CD14-positive monocyte (primary cell): Measurements from ENCODE around the gene SNX9. TPM values are rescaled to one million over a fixed set of nuclear protein-coding genes. Genes with fewer than 3 reads are reported as not detected.

Experiments used
- DNase-seq, 3 donors: peaks; one replicate each; pipeline ENCODE4 v3.0.0-alpha.2; 2011 to 2022
- H2AFZ ChIP-seq: 2 replicates; pipeline ENCODE4 v1.6.0; 2012; ENCODE audit warnings: mild to moderate bottlenecking, low read depth, low read length, inconsistent platforms; ENCODE audit not compliant: insufficient read depth, poor library complexity, severe bottlenecking
- H3K27ac ChIP-seq, 2 donors: 1 replicate in 1 of 2; 2 replicates in 1 of 2; pipeline ENCODE4 v1.5.1; 2012 to 2013; ENCODE audit warnings: low read length in 2 of 2, control low read depth in 1 of 2, inconsistent platforms in 1 of 2, low read depth in 1 of 2, mild to moderate bottlenecking in 1 of 2
- H3K27me3 ChIP-seq, 2 donors: one replicate each; pipeline versions ENCODE4 v1.6.0 to v1.6.1; 2011 to 2013; ENCODE audit warnings: low read length in 2 of 2; ENCODE audit not compliant: control insufficient read depth in 2 of 2, insufficient read depth in 2 of 2
- H3K36me3 ChIP-seq, 2 donors: replicated peaks in 1 of 2; 1 replicate in 1 of 2; 2 replicates in 1 of 2; pipeline versions ENCODE4 v1.5.1 to v1.6.1; 2012 to 2013; ENCODE audit warnings: low read length in 2 of 2, control low read depth in 1 of 2, inconsistent platforms in 1 of 2, mild to moderate bottlenecking in 1 of 2; ENCODE audit not compliant: insufficient read depth in 2 of 2, control insufficient read depth in 1 of 2
- H3K4me1 ChIP-seq, 2 donors: 1 replicate in 1 of 2; 2 replicates in 1 of 2; pipeline versions ENCODE4 v1.5.1 to v1.6.1; 2012 to 2013; ENCODE audit warnings: low read length in 2 of 2, control low read depth in 1 of 2, inconsistent platforms in 1 of 2, mild to moderate bottlenecking in 1 of 2, moderate library complexity in 1 of 2; ENCODE audit not compliant: insufficient read depth in 2 of 2, control insufficient read depth in 1 of 2
- H3K4me2 ChIP-seq: replicated peaks from 2 replicates; pipeline ENCODE3; 2012; ENCODE audit warnings: low read length, moderate library complexity, mild to moderate bottlenecking; ENCODE audit not compliant: poor library complexity, severe bottlenecking; ENCODE audit errors: extremely low read depth
- H3K4me3 ChIP-seq, 3 experiments: fragments of 200-600 bp in 1 of 3; sonication (generic) in 1 of 3; replicated peaks in 1 of 3; 1 replicate in 2 of 3; 2 replicates in 1 of 3; pipeline ENCODE4 v1.5.1; 2011 to 2013; ENCODE audit warnings: low read length in 3 of 3, mild to moderate bottlenecking in 3 of 3, control low read depth in 2 of 3, low read depth in 2 of 3, inconsistent platforms in 1 of 3, moderate library complexity in 1 of 3
- H3K79me2 ChIP-seq: 2 replicates; pipeline ENCODE4 v1.6.0; 2012; ENCODE audit warnings: mild to moderate bottlenecking, control low read depth, inconsistent platforms, low read length, moderate library complexity; ENCODE audit not compliant: insufficient read depth
- H3K9ac ChIP-seq: 2 replicates; pipeline ENCODE4 v1.6.0; 2017; ENCODE audit warnings: low read length, mild to moderate bottlenecking; ENCODE audit not compliant: insufficient read depth, poor library complexity, severe bottlenecking
- H3K9me3 ChIP-seq, 2 donors: replicated peaks in 1 of 2; 1 replicate in 1 of 2; 2 replicates in 1 of 2; pipeline versions ENCODE4 v1.5.1 to v1.6.1; 2012 to 2013; ENCODE audit warnings: low read length in 2 of 2, control low read depth in 1 of 2; ENCODE audit not compliant: control insufficient read depth in 1 of 2, insufficient read depth in 1 of 2
- H4K20me1 ChIP-seq: 2 replicates; pipeline ENCODE4 v1.6.0; 2012; ENCODE audit warnings: mild to moderate bottlenecking, low read length, control low read depth, moderate library complexity; ENCODE audit not compliant: insufficient read depth
- H3K27ac Mint-ChIP-seq, 7 donors: one replicate each; pipeline ENCODE4 v1.8.0; 2020; ENCODE audit warnings: mild to moderate bottlenecking in 7 of 7, mixed read lengths in 7 of 7, moderate library complexity in 6 of 7, inconsistent platforms in 2 of 7
- H3K27me3 Mint-ChIP-seq, 3 donors: one replicate each; pipeline ENCODE4 v1.8.0; 2021 to 2022; ENCODE audit warnings: low read depth in 3 of 3, mild to moderate bottlenecking in 3 of 3, mixed read lengths in 3 of 3, moderate library complexity in 3 of 3, inconsistent platforms in 1 of 3
- H3K36me3 Mint-ChIP-seq, 2 donors: one replicate each; pipeline ENCODE4 v1.8.0; 2020; ENCODE audit warnings: mixed read lengths in 2 of 2, inconsistent platforms in 1 of 2, mild to moderate bottlenecking in 1 of 2
- H3K4me1 Mint-ChIP-seq: one replicate; pipeline ENCODE4 v1.8.0; 2020; ENCODE audit warnings: mild to moderate bottlenecking, mixed read lengths
- H3K4me3 Mint-ChIP-seq, 2 donors: one replicate each; pipeline ENCODE4 v1.8.0; 2020; ENCODE audit warnings: mild to moderate bottlenecking in 2 of 2, mixed read lengths in 2 of 2, moderate library complexity in 1 of 2
- H3K9me3 Mint-ChIP-seq, 7 donors: one replicate each; pipeline ENCODE4 v1.8.0; 2020 to 2022; ENCODE audit warnings: mixed read lengths in 7 of 7, mild to moderate bottlenecking in 6 of 7, moderate library complexity in 6 of 7, inconsistent platforms in 2 of 7
- WGBS: methylation state at CpG from one replicate; pipeline ENCODE4 v1.1.5; 2013; ENCODE audit warnings: missing lambda C conversion rate; ENCODE audit not compliant: insufficient coverage; 5-methylcytosine and 5-hydroxymethylcytosine counted together
- intact Hi-C, 2 donors: fragments of 100-400 bp; cut with micrococcal nuclease; formaldehyde crosslinking; loops; one replicate each; pipeline versions ENCODE4 v1.15.0 to v1.15.1; 2023
- polyA plus RNA-seq, 3 donors: library from polyadenylated mRNA; depleted of rRNA in 1 of 3; unstranded in 2 of 3; stranded (reverse) in 1 of 3; fragments of 300-500 nt in 2 of 3; fragments of >200 nt in 1 of 3; fragmentation: Illumina TruSeq in 2 of 3; gene quantifications; 1 replicate in 2 of 3; 2 replicates in 1 of 3; pipeline ENCODE4 v1.2.3, GENCODE V29; 2012 to 2021
- TF ChIP-seq, protein P1 (sequence below): fragments of 200-600 bp; IDR thresholded peaks from one replicate; pipeline ENCODE4 v1.8.0; 2022; ENCODE audit warnings: antibody characterized with exemption, mild to moderate bottlenecking

Gene SNX9
- polyA plus RNA-seq, 3 donors, result 5.5 to 8.1 (median 7.2) TPM

DNA sequence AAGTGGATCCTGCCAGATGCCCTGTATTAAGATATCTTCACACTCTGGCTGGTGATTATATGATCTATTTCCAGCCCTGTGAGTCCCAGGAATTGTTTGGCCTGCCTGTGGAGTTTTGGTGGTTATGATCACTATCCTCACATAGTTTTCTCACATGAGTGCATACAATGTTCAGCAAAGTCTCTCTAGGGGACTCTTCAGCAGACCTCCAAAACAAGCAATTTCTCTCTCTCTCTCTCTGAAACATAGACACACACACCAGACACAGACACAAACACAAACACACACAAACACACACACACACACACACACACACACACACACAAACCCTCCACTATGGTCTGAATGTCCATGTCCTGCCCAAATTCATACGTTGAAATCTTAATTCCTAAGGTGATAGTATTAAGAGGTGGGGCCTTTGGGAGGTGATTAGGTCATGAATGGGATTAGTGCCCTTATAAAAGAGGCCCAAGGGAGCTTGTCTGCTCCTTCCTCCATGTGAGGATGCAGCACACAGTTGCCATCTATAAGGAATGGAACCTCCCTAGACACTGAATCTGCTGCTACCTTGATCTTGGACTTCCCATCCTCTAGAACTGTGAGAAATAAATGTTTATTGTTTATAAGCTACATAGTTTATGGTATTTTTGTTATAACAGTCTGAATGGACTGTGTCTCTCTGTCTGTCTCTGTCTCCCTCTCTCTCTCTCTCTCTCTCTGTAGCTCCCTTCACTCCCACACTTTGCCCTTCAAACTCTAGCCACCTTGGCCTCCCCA lies 136.6 kb downstream of the SNX9 start:
- no peaks in the 10 kb centered on the region for H3K36me3 Mint-ChIP-seq
- Histone ChIP-seq H3K27ac (no peak overlapping the region), H3K9ac (no peak overlapping the region), H3K4me1 (peaks cover 0 to 7% of the 10 kb centered on the region in 2 donors), H3K9me3 (peaks cover 20 to 29% of the 10 kb centered on the region in 2 donors), H4K20me1 (no peaks in the 10 kb centered on the region), H3K4me3 (no peak overlapping the region), H3K4me2 (no peak overlapping the region), H3K79me2 (no peaks in the 10 kb centered on the region), H3K27me3 (no peaks in the 10 kb centered on the region), H3K36me3 (no peaks in the 10 kb centered on the region), H2AFZ (no peak overlapping the region)
- no peak overlapping the region for H3K27ac Mint-ChIP-seq
- no CpG with 5 or more reads among the region's 1 CpG for WGBS
- peaks cover 15 to 40% (median 31%) of the 10 kb centered on the region in 7 donors for H3K9me3 Mint-ChIP-seq
- TF ChIP-seq, protein P1, sequence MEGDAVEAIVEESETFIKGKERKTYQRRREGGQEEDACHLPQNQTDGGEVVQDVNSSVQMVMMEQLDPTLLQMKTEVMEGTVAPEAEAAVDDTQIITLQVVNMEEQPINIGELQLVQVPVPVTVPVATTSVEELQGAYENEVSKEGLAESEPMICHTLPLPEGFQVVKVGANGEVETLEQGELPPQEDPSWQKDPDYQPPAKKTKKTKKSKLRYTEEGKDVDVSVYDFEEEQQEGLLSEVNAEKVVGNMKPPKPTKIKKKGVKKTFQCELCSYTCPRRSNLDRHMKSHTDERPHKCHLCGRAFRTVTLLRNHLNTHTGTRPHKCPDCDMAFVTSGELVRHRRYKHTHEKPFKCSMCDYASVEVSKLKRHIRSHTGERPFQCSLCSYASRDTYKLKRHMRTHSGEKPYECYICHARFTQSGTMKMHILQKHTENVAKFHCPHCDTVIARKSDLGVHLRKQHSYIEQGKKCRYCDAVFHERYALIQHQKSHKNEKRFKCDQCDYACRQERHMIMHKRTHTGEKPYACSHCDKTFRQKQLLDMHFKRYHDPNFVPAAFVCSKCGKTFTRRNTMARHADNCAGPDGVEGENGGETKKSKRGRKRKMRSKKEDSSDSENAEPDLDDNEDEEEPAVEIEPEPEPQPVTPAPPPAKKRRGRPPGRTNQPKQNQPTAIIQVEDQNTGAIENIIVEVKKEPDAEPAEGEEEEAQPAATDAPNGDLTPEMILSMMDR, result no peak
- peaks cover 19% of the 10 kb centered on the region for H3K4me1 Mint-ChIP-seq
- no peak overlapping the region for H3K4me3 Mint-ChIP-seq
- H3K27me3 Mint-ChIP-seq, result peaks cover 0 to 16% (median 2%) of the 10 kb centered on the region in 3 donors
- intact Hi-C loops, result no loop called here
- no peak for DNase-seq

DNA sequence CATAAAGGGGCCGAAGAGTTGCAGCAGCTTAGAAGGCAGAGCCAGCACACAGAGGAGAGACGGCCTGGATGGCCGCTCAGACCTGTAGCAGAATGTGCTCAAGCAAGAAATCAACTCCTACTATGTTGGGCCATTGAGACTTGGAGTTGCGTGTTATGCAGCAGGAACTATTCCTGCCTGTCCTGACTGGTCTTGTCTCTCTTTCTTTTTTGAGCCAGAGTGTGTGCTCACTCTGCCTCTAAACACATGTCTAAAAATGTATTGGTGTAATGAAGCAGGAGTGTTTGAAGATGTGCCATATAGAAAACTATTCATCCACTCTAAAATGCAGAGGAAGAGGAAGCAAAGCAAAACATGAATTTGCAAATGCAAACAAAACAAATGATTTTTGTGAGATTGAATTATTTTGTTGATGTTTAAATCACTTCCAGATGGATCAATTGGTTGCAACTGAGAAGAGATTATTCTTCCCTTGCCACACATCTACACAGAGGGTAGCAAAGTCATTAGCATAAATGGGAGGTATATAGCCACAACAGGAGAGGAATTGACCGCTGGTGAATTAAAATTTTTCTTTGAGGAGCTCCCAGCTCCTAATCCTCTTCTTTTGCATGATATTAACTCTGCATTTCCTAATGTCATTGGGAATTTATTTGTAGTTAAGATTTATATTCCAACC lies 138.2 kb downstream of the SNX9 start:
- Histone ChIP-seq H3K79me2 (no peaks in the 10 kb centered on the region), H2AFZ (no peak overlapping the region), H3K36me3 (no peaks in the 10 kb centered on the region), H3K9ac (no peak overlapping the region), H3K4me1 (peaks cover 0 to 7% of the 10 kb centered on the region in 2 donors), H3K27ac (no peak overlapping the region), H3K4me2 (no peak overlapping the region), H4K20me1 (no peaks in the 10 kb centered on the region), H3K27me3 (no peaks in the 10 kb centered on the region), H3K9me3 (peaks cover 20 to 29% of the 10 kb centered on the region in 2 donors), H3K4me3 (no peak overlapping the region)
- no peak overlapping the region for H3K4me3 Mint-ChIP-seq
- intact Hi-C loops, result no loop called here
- H3K4me1 Mint-ChIP-seq, result peaks cover 19% of the 10 kb centered on the region
- peaks cover 15 to 47% (median 29%) of the 10 kb centered on the region in 7 donors for H3K9me3 Mint-ChIP-seq
- TF ChIP-seq, protein P1, result no peak
- WGBS, result 100% methylated on average over 3 of the region's 5 CpGs
- H3K27ac Mint-ChIP-seq, result no peak overlapping the region
- no peak for DNase-seq
- H3K27me3 Mint-ChIP-seq, result peaks cover 0 to 11% (median 2%) of the 10 kb centered on the region in 3 donors
- H3K36me3 Mint-ChIP-seq, result no peaks in the 10 kb centered on the region
